ENCODE measurements around the gene C11orf58. TPM values are rescaled to one million over a fixed set of nuclear protein-coding genes. Genes with fewer than 3 reads are reported as not detected.

Gene C11orf58
- total RNA-seq, 3 donors from 2014 or later, result 63.6 to 124 (median 65.5) TPM

DNA sequence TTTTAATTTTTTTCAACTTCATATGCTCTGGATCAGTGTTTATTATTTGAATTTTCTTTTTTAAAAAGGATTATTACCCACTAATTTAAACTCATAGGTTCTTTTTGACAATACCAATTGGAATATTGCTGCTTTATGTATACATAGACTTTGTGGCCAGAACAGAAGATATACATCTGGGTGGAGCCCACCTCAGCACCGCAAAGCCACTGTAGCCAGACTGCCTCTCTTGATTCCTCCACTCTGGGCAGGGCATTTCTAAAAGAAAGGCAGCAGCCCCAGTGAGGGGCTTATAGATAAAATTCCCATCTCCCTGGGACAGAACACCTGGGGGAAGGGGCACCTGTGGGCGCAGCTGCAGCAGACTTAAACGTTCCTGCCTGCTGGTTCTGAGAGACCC lies 10.6 kb upstream of the C11orf58 start:
- no peak for TF ChIP-seq CTCF (IDR thresholded peaks at IDR 0.05)
- intact Hi-C loops (cut with DNase I, micrococcal nuclease), result no loop called here
- ATAC-seq, result no peak

DNA sequence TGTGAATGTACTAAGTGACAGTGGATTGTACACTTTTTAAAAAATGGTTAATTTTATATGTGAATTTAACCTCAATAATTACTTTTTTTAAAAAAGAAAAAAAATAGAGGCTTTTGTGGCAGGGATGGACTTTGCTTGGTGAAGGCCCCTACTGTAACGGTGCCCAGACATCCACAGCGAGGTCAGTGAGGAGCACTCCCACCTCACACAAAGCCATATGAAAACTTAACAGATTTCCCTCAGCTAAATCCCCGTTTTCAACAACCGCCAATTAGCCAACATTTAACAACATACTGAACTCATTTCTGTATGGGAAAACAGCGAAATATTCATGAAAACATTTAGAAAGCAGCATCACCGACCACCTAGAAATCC lies 642 bp upstream of the C11orf58 start:
- Histone ChIP-seq H3K9me3 (no peaks in the 10 kb centered on the region), H3K4me3 (peak overlapping the region; percentile 59), H3K4me1 (ENCODE audit: low read depth) (peaks cover 11% of the 10 kb centered on the region), H3K36me3 (ENCODE audit: low read depth) (no peaks in the 10 kb centered on the region)
- intact Hi-C loops (cut with DNase I, micrococcal nuclease), result no loop called here
- DNase-seq (no peak), ATAC-seq (peak; percentile 1)
- no peak for TF ChIP-seq CTCF (IDR thresholded peaks at IDR 0.05)

More for the DNA sequence above, 10.6 kb upstream of the C11orf58 start:
- no peaks in the 10 kb centered on the region for H3K9me3 ChIP-seq
- H3K4me1 ChIP-seq (ENCODE audit: low read depth), result no peaks in the 10 kb centered on the region
- no peak for DNase-seq
- H3K4me3 ChIP-seq, result no peak overlapping the region
- H3K36me3 ChIP-seq (ENCODE audit: low read depth), result no peaks in the 10 kb centered on the region

DNA sequence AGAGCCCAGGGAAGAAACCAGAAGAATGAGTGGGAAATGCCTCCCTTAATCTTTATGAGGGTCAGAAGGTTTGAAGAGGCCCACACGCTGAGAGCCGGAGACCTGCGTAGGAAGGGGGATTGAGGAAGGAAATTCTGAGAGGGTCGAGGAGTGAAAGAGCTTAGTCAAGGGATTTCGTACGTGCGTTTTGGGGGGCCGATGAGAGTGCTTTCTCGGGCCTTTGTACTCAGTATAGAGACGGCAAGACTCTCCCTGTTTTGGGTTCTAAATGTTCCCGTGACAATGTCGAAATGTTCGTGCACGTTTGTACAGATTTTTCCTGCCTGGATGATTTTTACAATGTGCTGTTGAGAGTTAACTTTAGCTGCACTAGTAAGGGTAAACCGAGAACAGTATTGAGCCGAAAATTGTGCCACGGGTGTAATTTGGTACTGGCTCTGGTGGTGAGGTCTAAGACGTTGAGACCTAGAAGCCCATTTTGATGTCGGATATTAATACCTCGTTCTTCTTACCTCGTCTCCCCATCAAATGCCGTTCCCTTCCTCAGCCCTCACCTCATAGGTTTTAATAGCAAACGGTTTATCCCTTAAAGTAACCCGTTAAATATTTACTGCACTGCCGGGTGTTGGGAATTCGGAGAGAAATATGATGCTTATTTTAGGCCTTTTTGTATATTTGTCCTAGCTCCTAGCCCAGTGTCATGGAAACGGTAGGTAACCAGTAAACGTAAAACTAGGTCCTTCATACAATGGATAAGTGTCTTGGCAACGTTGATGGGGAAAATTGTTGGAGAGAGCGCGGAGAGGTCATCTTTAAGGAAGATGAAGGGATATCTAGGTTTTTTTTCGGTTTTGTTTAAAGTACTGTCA lies 734 bp downstream of the C11orf58 start:
- H3K4me3 ChIP-seq, result peak overlapping the region; percentile 59
- intact Hi-C loops (cut with DNase I, micrococcal nuclease), result no loop called here
- ATAC-seq, result no peak
- peaks cover 11% of the 10 kb centered on the region for H3K4me1 ChIP-seq (ENCODE audit: low read depth)
- DNase-seq, result no peak
- no peaks in the 10 kb centered on the region for H3K9me3 ChIP-seq
- TF ChIP-seq CTCF (IDR thresholded peaks at IDR 0.05), result no peak
- no peaks in the 10 kb centered on the region for H3K36me3 ChIP-seq (ENCODE audit: low read depth)

- ATAC-seq (no peak), DNase-seq (no peak)
- H3K9me3 ChIP-seq, result no peaks in the 10 kb centered on the region
- intact Hi-C loops (cut with DNase I, micrococcal nuclease), result no loop called here
- H3K4me3 ChIP-seq, result no peak overlapping the region
- no peak for TF ChIP-seq CTCF (IDR thresholded peaks at IDR 0.05)
- no peaks in the 10 kb centered on the region for H3K36me3 ChIP-seq (ENCODE audit: low read depth)
- peaks cover 11% of the 10 kb centered on the region for H3K4me1 ChIP-seq (ENCODE audit: low read depth)
Measured at GRCh38 chr11:16741473-16741872, 3.0 kb downstream of the C11orf58 start.

DNA sequence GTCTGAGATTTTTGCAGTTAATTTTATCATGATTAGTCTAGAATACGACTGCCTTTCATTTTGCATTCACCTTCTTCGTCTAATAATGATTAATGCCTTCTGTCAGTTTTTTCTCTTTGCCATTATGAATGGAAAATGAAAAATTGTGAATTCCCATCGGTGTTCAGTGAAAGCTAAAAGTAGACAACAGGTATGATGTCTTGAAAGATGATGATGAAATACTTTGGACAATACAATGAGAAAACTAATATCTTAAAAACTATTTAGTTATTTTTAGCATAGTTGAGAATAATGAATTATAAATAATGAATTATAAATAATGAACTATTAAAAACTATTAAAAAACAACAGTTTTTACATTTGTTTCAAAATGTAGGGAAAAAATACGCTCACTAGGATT lies 5.0 kb downstream of the C11orf58 start:
- DNase-seq (no peak), ATAC-seq (no peak)
- Histone ChIP-seq H3K4me1 (ENCODE audit: low read depth) (peaks cover 11% of the 10 kb centered on the region), H3K36me3 (ENCODE audit: low read depth) (no peaks in the 10 kb centered on the region), H3K9me3 (no peaks in the 10 kb centered on the region), H3K4me3 (no peak overlapping the region)
- no peak for TF ChIP-seq CTCF (IDR thresholded peaks at IDR 0.05)
- intact Hi-C loops (cut with DNase I, micrococcal nuclease), result no loop called here

All from mucosa of descending colon (tissue), 3 donors.